Medulla oblongata (tissue), 1 donor: ENCODE measurements around the gene BAIAP2.

Source experiments
- DNase-seq: peaks from one replicate; pipeline ENCODE4 v3.0.0-alpha.2; 2015; ENCODE audit errors: extremely low spot score

The BAIAP2 gene

DNA sequence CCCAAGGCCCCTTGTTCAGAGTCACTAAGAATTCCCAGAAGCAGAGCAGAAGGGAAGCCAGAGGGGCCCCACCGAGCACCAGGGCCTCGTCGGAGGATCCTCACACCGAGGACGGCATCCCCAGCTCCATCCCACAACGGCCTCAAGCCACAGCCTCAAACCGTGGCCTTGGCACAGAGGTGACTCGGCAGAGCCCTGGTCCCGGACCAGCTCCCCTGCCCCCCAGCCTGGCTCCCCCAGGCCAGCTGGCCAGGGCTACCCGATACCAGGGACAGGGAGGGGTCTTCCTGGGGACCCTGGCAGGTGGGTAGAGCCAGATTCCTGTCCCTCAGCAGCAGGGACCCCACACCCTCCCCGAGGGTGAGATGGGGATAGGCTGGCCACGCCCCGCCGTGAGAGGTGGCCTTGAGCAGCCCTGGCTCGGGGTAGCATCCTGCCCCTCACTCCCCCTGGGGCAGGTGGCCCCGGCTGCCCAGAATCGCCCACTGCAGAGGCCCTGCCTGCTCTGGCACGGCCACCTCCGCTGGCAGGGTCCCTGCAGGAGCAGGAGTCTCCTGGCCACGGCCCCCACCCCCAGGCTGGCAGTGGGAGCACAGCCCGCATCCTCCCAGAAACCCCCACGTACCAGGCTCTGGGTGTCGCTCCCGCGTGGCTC lies 124.8 kb downstream of the BAIAP2 start:
- DNase-seq, result no peak

DNA sequence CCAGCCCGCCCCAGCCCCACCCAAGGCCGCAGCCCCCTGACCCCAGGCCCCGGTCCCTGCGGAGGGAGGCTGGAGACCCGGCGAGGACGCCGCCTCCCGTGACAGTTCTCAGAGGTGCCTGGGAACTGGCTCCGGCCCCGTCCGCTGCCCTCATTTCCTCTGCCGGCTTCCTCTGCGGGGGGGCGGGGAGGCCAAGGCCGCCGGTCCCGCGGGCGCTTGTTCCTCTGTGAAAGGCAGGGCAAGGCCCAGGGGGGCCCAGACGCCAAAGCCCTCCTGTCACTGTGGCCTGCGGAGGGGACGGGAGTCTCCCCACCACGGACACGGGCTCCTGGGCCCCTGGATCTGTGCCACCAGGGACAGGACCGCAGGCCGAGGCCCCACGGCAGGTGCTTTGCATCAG lies 125.4 kb downstream of the BAIAP2 start:
- DNase-seq, result peak; percentile 37

DNA sequence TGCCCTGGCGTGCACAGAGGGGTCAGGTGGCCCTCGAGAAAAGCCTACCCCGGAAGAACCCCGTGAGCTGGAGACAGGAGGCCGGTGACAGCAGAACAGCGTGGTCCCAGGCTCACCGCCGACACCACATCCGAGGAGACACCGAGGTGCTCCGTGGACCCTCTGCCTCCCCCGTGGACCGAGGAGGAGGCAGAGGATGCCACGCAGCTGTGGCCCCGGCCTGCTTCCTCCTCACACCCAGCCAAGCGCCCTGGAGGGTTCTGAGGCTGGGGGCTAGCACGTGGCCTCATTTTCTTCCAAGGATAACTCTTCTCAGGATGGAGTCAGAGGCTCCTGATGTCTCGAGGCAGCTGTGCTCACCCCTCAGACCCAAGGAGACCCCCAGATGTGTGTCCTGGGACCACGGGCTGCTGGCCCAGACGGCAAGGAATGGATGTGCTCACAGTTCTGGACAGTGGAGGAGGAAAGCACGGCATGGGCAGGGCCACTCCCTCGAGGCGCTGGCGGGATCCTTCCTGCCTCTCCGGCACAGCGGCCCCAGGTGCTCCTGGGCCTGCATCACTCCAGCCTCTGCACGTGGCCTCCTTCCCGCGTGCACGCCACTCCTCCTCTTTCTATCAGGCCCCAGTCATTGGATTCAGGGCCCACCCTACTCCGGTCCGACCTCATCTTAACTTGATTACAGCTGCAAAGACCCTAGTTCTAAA lies 125.9 kb downstream of the BAIAP2 start:
- DNase-seq, result no peak

DNA sequence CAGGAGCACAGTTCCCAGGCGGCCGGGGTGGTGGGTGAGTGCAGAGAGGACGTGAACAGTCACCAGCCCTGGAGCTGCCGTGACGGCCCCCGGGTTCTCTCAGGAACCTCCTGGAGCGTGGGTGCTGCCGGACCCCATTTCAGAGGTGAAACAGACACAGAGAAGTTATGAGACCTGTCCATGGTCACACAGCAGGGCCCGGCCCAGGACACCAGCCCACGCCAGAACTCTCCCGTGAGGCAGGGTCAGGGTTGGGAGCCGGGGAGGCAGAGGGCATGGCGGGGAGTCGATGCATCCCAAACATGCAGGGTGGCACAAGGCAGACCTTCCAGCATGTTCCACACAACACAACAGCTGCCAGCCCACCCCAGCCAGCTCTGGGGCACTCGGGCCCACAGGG lies 126.6 kb downstream of the BAIAP2 start:
- no peak for DNase-seq

DNA sequence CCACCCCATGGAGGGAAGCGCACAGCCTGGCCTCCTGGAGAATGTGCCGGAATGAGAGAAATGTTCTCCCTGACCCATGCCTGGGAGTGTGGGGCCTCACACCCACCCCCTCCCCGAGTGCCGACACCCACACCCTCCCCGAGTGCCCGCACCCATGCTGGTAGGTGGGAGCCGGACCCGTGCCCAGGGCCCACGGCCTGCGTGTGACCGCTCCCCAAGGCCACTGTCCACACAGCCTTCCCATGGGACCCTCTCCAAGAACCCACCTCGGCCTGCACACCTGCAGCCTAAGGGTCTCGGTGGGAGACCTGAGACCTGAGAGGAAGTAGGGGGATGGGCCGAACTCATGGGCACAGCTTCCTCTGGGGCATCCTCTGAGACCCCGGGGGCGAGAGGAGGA lies 127.0 kb downstream of the BAIAP2 start:
- DNase-seq, result no peak

DNA sequence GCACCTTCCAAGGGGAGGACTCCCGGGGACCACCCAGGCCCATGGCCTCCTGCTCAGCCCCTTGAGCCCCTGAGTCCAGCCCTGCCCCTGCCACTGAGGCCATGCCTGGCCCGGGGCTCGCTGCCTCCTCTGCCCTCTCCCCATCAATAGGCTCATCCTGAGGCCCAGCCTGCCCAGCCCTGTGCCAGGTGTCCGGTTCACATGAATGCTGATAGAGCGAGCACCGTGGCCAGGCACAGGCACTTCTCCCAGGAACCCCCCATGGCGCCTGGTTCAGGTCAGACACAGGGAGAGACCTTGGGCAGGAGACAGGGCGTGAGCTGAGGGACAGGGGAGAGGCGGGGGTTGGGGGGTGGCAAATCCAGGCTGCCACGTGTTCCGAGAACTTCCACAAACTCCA lies 127.5 kb downstream of the BAIAP2 start:
- no peak for DNase-seq

DNA sequence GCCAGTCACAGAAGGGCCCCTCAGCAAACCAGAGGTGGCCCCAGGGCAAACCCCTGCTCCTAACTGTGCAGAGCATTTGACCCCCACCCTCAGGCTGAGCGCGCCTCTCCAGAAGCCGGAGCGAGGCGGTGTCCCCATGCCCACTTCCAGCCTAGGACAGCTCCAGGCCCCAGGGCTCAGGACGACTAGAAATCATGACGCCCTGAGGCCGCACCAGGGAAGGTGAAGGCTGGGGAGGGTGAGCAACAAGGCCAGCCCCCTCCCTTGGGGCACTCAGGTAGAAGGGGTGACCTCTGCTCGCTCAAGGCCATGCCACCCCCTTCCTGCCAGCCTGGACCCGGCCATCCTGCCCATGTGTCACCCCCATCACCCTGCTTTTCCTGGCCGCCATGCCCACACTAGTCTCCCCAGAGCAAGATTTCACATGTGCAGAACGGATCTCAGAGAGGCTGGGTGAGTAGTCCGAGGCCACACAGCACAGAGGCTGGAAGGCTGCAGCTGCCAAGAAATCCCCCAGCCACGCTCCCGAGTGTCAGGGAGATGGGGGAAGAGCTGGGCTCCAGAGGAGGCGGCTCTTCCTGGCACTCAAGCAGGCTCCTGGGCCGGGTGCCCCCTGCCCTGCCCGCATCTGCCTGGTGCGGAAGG lies 128.2 kb downstream of the BAIAP2 start:
- DNase-seq, result no peak

DNA sequence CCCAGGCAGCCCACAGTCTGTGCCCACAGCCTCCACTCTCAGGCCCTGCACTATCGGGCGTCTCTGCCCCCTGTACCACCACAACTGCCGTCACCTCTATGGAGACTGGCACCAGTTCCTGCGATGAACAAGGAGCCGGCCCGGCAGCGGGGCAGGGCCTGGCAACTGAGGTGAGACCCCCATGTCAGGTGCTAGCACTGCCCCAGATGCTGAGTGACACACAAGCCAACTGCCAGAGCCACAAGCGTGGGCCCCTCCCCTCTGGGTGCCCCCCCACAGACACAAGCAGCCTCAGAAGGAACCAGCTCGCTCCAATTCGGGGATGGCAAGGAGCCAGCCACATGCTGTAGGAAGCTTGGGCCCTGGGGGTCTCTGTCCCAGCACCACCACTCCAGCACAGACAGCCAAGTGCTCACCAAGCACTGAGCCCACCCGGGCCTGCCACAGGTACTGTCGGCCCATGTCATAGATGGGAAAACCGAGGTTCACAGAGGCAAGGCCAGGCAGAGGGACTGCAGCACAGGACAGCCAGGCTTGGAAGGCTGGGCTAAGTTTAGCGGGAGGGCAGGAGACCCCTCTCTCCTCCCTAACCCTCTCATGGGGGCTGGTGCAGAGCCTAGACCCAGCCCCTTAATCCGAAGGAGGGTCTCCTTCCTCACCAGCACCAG lies 128.9 kb downstream of the BAIAP2 start:
- DNase-seq, result no peak

DNA sequence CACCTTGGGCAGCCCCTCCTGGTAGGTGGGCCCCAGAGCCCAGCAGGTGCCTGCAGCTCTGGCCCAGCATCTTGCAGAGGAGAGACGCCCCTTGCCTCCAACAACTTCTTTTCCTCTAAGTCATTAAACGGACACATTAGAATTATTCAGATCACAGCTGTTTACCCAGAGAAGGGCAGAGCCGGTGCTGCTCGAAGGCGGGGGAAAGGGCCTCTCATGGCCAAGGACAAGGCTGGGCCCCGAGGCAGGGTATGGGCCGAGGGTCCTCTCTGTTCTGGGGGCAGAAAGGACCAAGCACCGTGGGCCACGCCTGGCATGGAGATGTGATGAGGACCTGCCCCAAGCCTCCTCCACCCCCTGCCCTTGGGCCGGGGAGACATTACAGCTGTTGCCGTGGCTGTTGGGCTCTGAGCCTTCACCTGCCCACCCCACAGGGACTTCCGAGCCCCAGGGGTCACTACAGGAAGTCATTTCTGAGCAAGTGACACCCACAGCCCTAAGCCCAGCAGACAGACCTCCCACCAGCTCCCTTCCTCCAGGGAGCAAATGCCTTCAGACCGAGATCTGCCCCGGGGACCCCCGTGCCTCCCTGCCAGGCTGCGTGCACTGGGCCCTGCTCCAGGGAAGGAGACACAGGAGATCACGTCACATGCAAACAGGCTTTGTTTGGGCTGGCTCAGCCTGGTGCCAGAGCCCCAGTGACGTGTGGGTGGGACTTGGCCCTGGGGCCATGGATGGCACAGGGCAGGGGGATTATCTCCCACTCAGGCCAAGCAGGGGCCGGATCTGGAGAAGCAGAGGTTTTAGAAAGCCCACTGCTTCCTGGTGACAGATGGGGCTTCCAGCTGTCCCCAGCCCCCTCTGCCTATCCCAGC lies 129.7 kb downstream of the BAIAP2 start:
- peak; percentile 80 for DNase-seq

DNA sequence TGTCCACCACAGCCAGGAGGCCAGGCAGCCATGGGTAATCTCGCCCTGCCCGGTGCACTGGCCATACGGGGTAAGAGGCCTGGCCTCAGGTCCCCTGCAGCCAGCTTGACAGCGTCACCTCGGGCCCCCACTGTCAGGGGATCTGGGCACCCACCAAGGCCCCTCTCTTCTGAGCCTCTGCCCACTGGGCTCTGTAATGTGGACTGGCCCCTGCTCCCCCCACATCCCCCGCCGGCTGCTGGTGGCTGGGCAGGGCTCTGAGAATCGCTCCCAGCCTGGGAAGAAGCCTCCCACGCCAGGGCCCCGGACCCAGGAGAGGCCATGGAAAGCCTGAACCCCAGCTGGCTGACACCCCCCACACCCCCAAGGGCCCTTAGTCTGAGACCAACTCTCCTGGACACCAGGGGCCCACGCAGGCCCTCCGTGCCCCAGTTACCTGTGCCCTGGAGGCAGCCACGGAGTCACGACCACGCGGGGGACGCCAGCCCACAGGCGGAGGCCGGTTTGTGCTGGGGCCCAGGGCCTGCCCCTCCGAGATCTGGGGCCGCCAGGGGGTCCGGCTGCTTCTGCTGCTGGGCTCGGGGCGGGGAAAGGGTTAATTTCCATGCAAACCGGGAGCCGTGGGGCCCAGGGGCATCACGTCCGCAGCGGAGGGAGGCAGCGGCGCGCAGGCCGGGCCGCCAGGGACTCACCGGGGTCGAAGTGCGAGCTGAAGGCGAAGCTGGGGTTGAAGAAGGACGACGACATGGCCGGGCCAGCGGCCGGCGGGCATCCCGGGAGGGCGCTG lies 130.5 kb downstream of the BAIAP2 start, which contains the start of gene PVALEF:
Gene PVALEF, plus strand, starts transcription at position 262 of the 787 bp plus-strand sequence. CDS start 15,720 bp downstream, outside the sequence.
- DNase-seq, result peak; percentile 45

DNA sequence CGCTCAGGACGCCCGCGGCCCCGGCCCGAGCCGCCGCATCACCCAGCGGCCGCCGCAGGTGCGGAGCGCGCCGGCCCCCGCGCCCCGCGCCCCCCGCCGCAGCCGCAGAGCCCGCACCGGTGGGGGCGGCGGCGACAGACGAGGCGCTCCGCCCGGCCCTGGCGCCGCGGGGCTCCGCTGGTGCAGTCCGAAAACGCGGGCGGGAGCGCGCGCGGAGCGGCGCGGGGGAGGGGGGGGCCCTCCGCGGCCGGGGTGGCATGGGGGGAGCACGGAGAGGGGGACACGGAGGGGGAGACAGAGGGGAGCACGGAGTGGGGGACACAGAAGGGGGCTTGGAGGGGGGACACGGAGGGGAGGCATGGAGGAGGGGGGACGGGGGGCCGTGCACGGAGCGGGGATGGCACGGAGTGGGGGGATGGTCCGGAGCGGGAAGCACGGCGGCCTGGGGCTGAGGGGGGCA lies 131.1 kb downstream of the BAIAP2 start, which contains the start of gene AATK:
Gene AATK, minus strand, starts transcription at position 189 of the 460 bp plus-strand sequence. CDS start 229 bp downstream, outside the sequence.
- no peak for DNase-seq
